ENCODE data around the gene MTMR8.

MTMR8 gene

DNA sequence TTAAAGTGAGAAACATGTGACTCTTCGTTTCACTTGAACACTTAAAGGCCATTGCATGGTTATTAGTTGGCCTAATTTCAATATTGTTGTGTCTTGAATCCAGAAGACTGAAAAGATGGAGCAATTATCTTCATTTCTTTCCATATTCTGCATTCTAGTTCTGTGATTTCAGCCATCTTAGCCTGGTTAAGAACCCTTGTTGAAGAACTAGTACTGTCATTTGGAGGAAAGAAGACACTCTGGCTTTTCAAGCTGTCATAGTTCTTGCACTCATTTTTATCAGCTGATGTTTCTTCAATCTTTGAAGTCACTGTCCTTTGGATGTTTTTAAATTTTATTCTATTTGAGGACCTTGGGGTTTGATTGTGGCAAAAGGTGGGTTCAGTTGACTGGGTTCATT, 81.6 kb downstream of the MTMR8 start:
- no peak for DNase-seq (ENCODE audit: low read depth, low spot score)

DNA sequence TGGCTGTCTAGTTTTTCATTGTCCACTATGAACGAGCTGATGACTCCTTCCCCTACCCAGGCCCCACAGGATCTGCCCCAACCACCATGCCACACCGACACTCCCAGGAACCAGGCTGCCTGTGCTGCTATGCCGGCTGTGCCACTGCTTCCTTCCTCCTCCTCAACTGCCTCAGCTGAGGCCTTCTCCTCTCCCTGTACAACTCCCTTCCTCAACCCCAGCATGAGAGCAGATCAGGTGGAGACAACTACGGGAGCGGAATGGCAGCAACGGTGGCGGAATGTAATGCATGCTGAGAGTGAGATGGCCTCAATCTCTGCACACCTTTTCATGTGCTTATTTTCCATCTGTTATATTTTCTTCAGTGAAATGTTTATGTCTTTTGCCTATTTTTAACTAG, 88.5 kb downstream of the MTMR8 start:
- no peak for DNase-seq (ENCODE audit: low read depth, low spot score)

DNA sequence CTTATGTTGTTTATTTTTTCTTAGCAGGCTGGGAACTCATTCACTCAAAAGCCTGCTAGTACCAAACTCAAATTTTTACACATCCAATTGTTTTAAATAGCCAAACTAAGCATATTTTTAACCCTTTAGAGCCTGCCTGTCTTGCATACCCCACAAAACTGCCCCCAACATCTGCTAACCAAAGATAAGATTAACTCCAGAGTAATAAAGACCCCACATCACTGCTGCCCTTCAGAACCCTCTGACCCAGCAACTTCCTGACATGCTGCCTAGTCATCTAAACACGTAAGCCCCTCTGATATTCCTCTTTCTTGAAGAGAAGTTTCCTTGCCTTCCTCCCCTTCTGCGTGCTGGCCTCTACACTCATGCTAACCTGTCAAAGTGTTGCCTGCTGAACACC, 104.1 kb downstream of the MTMR8 start:
- no peak for DNase-seq (ENCODE audit: low read depth, low spot score)

DNA sequence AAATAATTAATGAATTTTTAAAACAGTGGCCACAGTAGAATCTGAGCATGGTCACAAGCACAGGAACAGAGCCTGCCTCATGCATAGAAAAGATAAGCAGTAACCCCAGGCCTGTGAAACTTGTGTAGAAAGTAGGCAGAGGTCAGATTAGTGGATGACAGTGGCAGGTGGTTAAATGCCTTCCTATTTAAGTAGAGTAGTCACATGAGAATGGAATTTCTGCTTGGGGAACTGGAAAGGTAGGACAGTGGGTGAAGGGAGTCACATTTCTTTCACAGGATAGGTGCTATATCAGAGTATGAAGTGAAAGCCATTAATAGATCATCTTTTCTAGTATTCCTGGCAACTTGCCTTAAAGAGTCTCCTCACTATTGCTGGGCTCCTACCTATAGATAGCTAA, 130.0 kb downstream of the MTMR8 start:
- DNase-seq (ENCODE audit: low read depth, low spot score): no peak

DNA sequence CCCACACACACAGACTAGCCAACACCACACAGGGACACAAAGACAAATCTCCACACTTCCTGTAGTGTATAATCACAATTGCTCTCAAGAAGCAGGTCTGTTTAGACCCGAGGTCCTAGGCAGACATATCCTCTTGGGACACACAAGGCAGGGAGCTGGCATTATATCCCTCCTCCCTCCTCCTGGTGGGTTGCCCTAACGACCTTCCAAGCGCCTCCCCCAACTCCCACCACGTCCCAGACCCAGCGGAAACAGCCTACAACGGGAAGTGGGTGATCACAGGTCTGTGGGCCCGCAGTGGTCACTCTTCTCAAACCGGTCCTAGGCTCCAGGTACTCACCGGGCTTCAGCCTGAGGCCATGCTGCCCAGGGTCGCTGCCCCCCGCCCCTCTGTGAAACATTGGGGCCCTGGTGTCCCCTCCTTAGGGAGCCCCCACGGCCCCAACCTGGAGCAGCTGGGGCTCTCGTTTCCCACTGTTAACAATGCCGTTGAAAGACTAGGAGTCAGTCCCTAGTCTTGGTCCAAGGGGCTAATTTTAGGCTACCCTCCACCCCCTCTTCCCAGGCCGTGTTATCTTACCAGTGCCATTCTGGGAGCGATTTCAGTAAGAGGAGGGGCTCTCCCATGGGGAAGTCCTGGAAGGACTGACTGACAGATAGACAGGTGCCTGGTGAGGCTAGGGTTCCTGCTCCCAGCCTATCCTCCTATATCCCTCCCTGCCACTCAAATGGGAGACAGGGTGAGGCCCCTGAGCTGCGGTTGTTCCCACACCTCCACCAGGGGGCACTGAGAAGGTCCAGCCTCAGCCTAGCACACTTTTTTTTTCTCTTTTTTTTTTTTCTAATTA, 164.9 kb downstream of the MTMR8 start, which contains the start of gene ASB12:
Gene ASB12 (minus strand): TSS at position 485 of the 848 bp plus-strand sequence. CDS start 4,957 bp downstream, outside the sequence.
- DNase-seq (ENCODE audit: low read depth, low spot score): no peak

DNA sequence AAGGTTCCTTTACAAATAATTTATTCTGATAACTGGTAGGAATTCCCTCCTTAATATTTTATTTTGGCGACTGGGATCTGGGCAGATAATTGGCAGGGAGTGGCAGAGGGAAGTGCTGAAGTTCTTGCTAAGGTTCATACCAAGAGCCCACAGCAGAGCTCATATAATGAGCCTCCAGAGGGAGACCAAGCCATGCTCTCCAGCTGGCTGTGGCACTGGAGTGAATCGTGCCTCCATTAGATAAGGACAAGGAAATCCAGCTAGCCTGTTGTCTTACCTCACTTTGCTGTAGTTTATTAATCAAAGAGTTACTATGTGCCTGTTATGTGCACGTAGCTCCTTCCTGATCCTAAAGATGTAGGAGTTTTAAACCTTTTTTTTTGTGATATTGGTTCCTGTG, 166.1 kb downstream of the MTMR8 start:
- no peak for DNase-seq (ENCODE audit: low read depth, low spot score)
